GM18511 (cell line): ENCODE results near the gene POU5F2.

Source experiments
- ATAC-seq: cut with Tn5 transposase; IDR thresholded peaks from one replicate; pipeline ENCODE4 v1.9.1; 2021; ENCODE audit warnings: mild to moderate bottlenecking, moderate library complexity; ENCODE audit not compliant: unreplicated experiment

POU5F2 gene

DNA sequence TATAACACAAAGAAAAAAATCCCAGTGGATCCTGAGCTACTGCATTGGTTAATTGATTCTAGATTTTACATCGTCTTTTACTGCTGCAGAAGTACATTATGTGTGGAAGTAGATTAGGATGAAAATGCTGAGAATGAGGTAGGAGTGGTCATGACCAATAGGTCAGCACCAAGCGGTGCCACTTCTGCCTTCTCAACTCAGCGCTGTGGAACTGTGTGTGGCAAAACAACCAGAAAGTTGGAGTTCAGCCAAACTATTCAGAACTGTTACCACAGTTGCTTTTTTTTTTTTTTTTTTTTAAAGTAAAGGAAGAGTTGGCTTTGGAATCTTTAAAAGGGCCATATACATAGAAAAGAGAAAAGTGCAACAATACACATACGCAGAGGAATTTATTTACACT lies 24.2 kb downstream of the POU5F2 start:
- ATAC-seq = no peak

DNA sequence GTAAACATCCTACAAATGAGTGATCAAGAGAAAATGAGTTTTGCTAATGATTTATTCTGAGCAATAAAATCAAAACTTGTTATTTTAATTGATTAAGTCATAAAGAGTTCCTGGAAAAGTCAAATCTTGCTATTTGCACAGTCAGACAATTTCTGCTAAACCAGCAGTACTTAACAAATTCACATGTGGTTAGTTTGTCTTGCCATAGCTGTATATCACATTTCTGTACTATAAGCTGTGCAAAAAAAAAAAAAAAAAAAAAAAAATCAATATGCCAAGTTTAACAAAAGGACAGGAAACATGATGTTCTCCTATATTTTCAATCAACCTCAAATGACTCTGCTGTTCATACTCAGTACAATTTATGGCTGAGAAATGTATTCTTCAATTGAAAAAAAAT lies 24.9 kb downstream of the POU5F2 start:
- no peak for ATAC-seq

DNA sequence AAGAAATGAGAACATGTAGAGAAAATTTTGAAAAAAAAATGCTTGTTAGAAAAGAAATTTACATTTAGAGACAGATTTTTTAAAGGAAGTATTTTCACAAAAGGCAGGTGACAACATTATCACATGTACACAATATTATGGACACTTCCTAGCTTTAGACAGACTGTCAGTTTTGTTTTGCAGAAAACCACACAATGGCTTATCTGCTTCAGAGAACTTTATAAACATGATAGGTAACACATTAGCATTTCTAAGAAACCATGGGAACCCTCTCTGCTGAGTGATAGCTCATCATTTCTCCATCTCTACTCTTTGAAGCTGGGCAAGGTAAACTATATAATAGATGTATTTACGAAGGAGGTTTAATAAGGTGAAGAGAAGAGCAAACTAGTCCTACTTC lies 25.6 kb downstream of the POU5F2 start:
- ATAC-seq = no peak

GRCh38 chr5:93715327-93715726 lies 26.1 kb downstream of the POU5F2 start:
- no peak for ATAC-seq

DNA sequence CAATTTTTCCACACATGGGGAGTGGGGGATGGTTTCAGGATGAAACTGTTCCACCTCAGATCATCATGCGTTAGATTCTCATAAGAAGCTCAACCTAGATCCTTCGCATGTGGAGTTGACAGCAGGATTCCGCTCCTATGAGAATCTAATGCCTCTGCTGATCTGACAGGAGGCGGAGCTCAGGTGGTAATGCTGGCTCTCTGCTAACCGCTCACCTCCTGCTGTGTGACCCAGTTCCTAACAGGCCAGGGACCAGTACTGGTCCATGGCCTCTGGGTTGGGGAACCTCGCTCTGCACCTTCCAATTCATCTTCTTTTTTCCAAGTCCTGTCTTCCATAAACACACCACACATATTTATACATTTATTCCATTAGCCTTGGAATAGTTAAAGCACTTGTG lies 33.0 kb downstream of the POU5F2 start:
- no peak for ATAC-seq

GRCh38 chr5:93705896-93706295 lies 35.5 kb downstream of the POU5F2 start:
- no peak for ATAC-seq

GRCh38 chr5:93704996-93705395 lies 36.4 kb downstream of the POU5F2 start:
- no peak for ATAC-seq

GRCh38 chr5:93691997-93692396 lies 49.4 kb downstream of the POU5F2 start:
- no peak for ATAC-seq
